CD14-positive monocyte (primary cell): ENCODE results near the gene SDE2. TPM values are rescaled to one million over a fixed set of nuclear protein-coding genes. Genes with fewer than 3 reads are reported as not detected.

Experiments
- DNase-seq, 3 donors: peaks; one replicate each; pipeline ENCODE4 v3.0.0-alpha.2; 2011 to 2022
- H2AFZ ChIP-seq: 2 replicates; pipeline ENCODE4 v1.6.0; 2012; ENCODE audit warnings: mild to moderate bottlenecking, low read depth, low read length, inconsistent platforms; ENCODE audit not compliant: insufficient read depth, poor library complexity, severe bottlenecking
- H3K27ac ChIP-seq, 2 donors: 1 replicate in 1 of 2; 2 replicates in 1 of 2; pipeline ENCODE4 v1.5.1; 2012 to 2013; ENCODE audit warnings: low read length in 2 of 2, control low read depth in 1 of 2, inconsistent platforms in 1 of 2, low read depth in 1 of 2, mild to moderate bottlenecking in 1 of 2
- H3K27me3 ChIP-seq, 2 donors: one replicate each; pipeline versions ENCODE4 v1.6.0 to v1.6.1; 2011 to 2013; ENCODE audit warnings: low read length in 2 of 2; ENCODE audit not compliant: control insufficient read depth in 2 of 2, insufficient read depth in 2 of 2
- H3K36me3 ChIP-seq, 2 donors: replicated peaks in 1 of 2; 1 replicate in 1 of 2; 2 replicates in 1 of 2; pipeline versions ENCODE4 v1.5.1 to v1.6.1; 2012 to 2013; ENCODE audit warnings: low read length in 2 of 2, control low read depth in 1 of 2, inconsistent platforms in 1 of 2, mild to moderate bottlenecking in 1 of 2; ENCODE audit not compliant: insufficient read depth in 2 of 2, control insufficient read depth in 1 of 2
- H3K4me1 ChIP-seq, 2 donors: 1 replicate in 1 of 2; 2 replicates in 1 of 2; pipeline versions ENCODE4 v1.5.1 to v1.6.1; 2012 to 2013; ENCODE audit warnings: low read length in 2 of 2, control low read depth in 1 of 2, inconsistent platforms in 1 of 2, mild to moderate bottlenecking in 1 of 2, moderate library complexity in 1 of 2; ENCODE audit not compliant: insufficient read depth in 2 of 2, control insufficient read depth in 1 of 2
- H3K4me2 ChIP-seq: replicated peaks from 2 replicates; pipeline ENCODE3; 2012; ENCODE audit warnings: low read length, moderate library complexity, mild to moderate bottlenecking; ENCODE audit not compliant: poor library complexity, severe bottlenecking; ENCODE audit errors: extremely low read depth
- H3K4me3 ChIP-seq, 3 experiments: fragments of 200-600 bp in 1 of 3; sonication (generic) in 1 of 3; replicated peaks in 1 of 3; 1 replicate in 2 of 3; 2 replicates in 1 of 3; pipeline ENCODE4 v1.5.1; 2011 to 2013; ENCODE audit warnings: low read length in 3 of 3, mild to moderate bottlenecking in 3 of 3, control low read depth in 2 of 3, low read depth in 2 of 3, inconsistent platforms in 1 of 3, moderate library complexity in 1 of 3
- H3K79me2 ChIP-seq: 2 replicates; pipeline ENCODE4 v1.6.0; 2012; ENCODE audit warnings: mild to moderate bottlenecking, control low read depth, inconsistent platforms, low read length, moderate library complexity; ENCODE audit not compliant: insufficient read depth
- H3K9ac ChIP-seq: 2 replicates; pipeline ENCODE4 v1.6.0; 2017; ENCODE audit warnings: low read length, mild to moderate bottlenecking; ENCODE audit not compliant: insufficient read depth, poor library complexity, severe bottlenecking
- H3K9me3 ChIP-seq, 2 donors: replicated peaks in 1 of 2; 1 replicate in 1 of 2; 2 replicates in 1 of 2; pipeline versions ENCODE4 v1.5.1 to v1.6.1; 2012 to 2013; ENCODE audit warnings: low read length in 2 of 2, control low read depth in 1 of 2; ENCODE audit not compliant: control insufficient read depth in 1 of 2, insufficient read depth in 1 of 2
- H4K20me1 ChIP-seq: 2 replicates; pipeline ENCODE4 v1.6.0; 2012; ENCODE audit warnings: mild to moderate bottlenecking, low read length, control low read depth, moderate library complexity; ENCODE audit not compliant: insufficient read depth
- H3K27ac Mint-ChIP-seq, 7 donors: one replicate each; pipeline ENCODE4 v1.8.0; 2020; ENCODE audit warnings: mild to moderate bottlenecking in 7 of 7, mixed read lengths in 7 of 7, moderate library complexity in 6 of 7, inconsistent platforms in 2 of 7
- H3K27me3 Mint-ChIP-seq, 3 donors: one replicate each; pipeline ENCODE4 v1.8.0; 2021 to 2022; ENCODE audit warnings: low read depth in 3 of 3, mild to moderate bottlenecking in 3 of 3, mixed read lengths in 3 of 3, moderate library complexity in 3 of 3, inconsistent platforms in 1 of 3
- H3K36me3 Mint-ChIP-seq, 2 donors: one replicate each; pipeline ENCODE4 v1.8.0; 2020; ENCODE audit warnings: mixed read lengths in 2 of 2, inconsistent platforms in 1 of 2, mild to moderate bottlenecking in 1 of 2
- H3K4me1 Mint-ChIP-seq: one replicate; pipeline ENCODE4 v1.8.0; 2020; ENCODE audit warnings: mild to moderate bottlenecking, mixed read lengths
- H3K4me3 Mint-ChIP-seq, 2 donors: one replicate each; pipeline ENCODE4 v1.8.0; 2020; ENCODE audit warnings: mild to moderate bottlenecking in 2 of 2, mixed read lengths in 2 of 2, moderate library complexity in 1 of 2
- H3K9me3 Mint-ChIP-seq, 7 donors: one replicate each; pipeline ENCODE4 v1.8.0; 2020 to 2022; ENCODE audit warnings: mixed read lengths in 7 of 7, mild to moderate bottlenecking in 6 of 7, moderate library complexity in 6 of 7, inconsistent platforms in 2 of 7
- CTCF ChIP-seq: fragments of 200-600 bp; IDR thresholded peaks from one replicate; pipeline ENCODE4 v1.8.0; 2022; ENCODE audit warnings: antibody characterized with exemption, mild to moderate bottlenecking
- WGBS: methylation state at CpG from one replicate; pipeline ENCODE4 v1.1.5; 2013; ENCODE audit warnings: missing lambda C conversion rate; ENCODE audit not compliant: insufficient coverage; 5-methylcytosine and 5-hydroxymethylcytosine counted together
- intact Hi-C, 2 donors: fragments of 100-400 bp; cut with micrococcal nuclease; formaldehyde crosslinking; loops; one replicate each; pipeline versions ENCODE4 v1.15.0 to v1.15.1; 2023
- polyA plus RNA-seq, 3 donors: library from polyadenylated mRNA; depleted of rRNA in 1 of 3; unstranded in 2 of 3; stranded (reverse) in 1 of 3; fragments of 300-500 nt in 2 of 3; fragments of >200 nt in 1 of 3; fragmentation: Illumina TruSeq in 2 of 3; gene quantifications; 1 replicate in 2 of 3; 2 replicates in 1 of 3; pipeline ENCODE4 v1.2.3, GENCODE V29; 2012 to 2021

Gene SDE2
- polyA plus RNA-seq, 3 donors: 6.8 to 18.0 (median 8.4) TPM

GRCh38 chr1:226047495-226047894 lies 48.4 kb upstream of the SDE2 start:
- Histone ChIP-seq H3K27me3 (no peaks in the 10 kb centered on the region), H3K36me3 (no peaks in the 10 kb centered on the region), H3K79me2 (no peaks in the 10 kb centered on the region), H2AFZ (no peak overlapping the region), H3K4me3 (no peak overlapping the region), H3K9me3 (peaks cover 0 to 9% of the 10 kb centered on the region in 2 donors), H3K27ac (no peak overlapping the region), H4K20me1 (no peaks in the 10 kb centered on the region), H3K9ac (no peak overlapping the region), H3K4me1 (peaks cover 48 to 71% of the 10 kb centered on the region in 2 donors), H3K4me2 (no peak overlapping the region)
- Mint-ChIP-seq H3K27ac (peak overlapping the region in 2 of 7 donors; percentile 62 to 66), H3K27me3 (no peaks in the 10 kb centered on the region), H3K4me3 (no peak overlapping the region), H3K9me3 (peaks cover 6 to 11% (median 7%) of the 10 kb centered on the region in 7 donors), H3K4me1 (peaks cover 51% of the 10 kb centered on the region), H3K36me3 (peaks cover 6 to 12% of the 10 kb centered on the region in 2 donors)
- WGBS: 11% methylated on average over 1 of the region's 1 CpG
- TF ChIP-seq CTCF: no peak
- no peak for DNase-seq
- intact Hi-C loops: no loop called here

- H3K4me1 ChIP-seq: peaks cover 52 to 73% of the 10 kb centered on the region in 2 donors
- Mint-ChIP-seq H3K4me3 (no peak overlapping the region), H3K4me1 (peaks cover 58% of the 10 kb centered on the region), H3K36me3 (peaks cover 6 to 12% of the 10 kb centered on the region in 2 donors), H3K27me3 (peaks cover 0 to 2% (median 0%) of the 10 kb centered on the region in 3 donors), H3K9me3 (peaks cover 6 to 11% (median 7%) of the 10 kb centered on the region in 7 donors), H3K27ac (peak overlapping the region in 3 of 7 donors; percentile 27 to 38 (median 37))
- peaks cover 0 to 9% of the 10 kb centered on the region in 2 donors for H3K9me3 ChIP-seq
- no peak overlapping the region for H3K4me2 ChIP-seq
- 49% methylated on average over 4 of the region's 6 CpGs for WGBS
- intact Hi-C loops: no loop called here
- no peak overlapping the region for H3K27ac ChIP-seq
- H2AFZ ChIP-seq: no peak overlapping the region
- peak in 1 of 3 donors; percentile 41 for DNase-seq
- H3K9ac ChIP-seq: no peak overlapping the region
- no peaks in the 10 kb centered on the region for H4K20me1 ChIP-seq
- H3K4me3 ChIP-seq: no peak overlapping the region
- H3K36me3 ChIP-seq: no peaks in the 10 kb centered on the region
- no peaks in the 10 kb centered on the region for H3K79me2 ChIP-seq
- no peak for TF ChIP-seq CTCF
- H3K27me3 ChIP-seq: no peaks in the 10 kb centered on the region
Measured at GRCh38 chr1:226046240-226046639, 47.1 kb upstream of the SDE2 start.
